Fibroblast of lung (primary cell): Measurements from ENCODE around the gene ZNF318. TPM values are rescaled to one million over a fixed set of nuclear protein-coding genes. Genes with fewer than 3 reads are reported as not detected.

Experiments used
- DNase-seq, 2 donors: peaks; one replicate each; pipeline versions ENCODE4 v3.0.0 to v3.0.0-alpha.2; 2010; ENCODE audit warnings: low read depth in 2 of 2
- H2AFZ ChIP-seq: 2 replicates; pipeline ENCODE4 v1.5.1; 2012; ENCODE audit warnings: low read length, control low read depth, inconsistent platforms
- H3K27ac ChIP-seq: 2 replicates; pipeline ENCODE4 v1.5.1; 2011; ENCODE audit warnings: low read length, control low read depth; ENCODE audit not compliant: insufficient read depth
- H3K27me3 ChIP-seq: 2 replicates; pipeline ENCODE4 v1.5.1; 2011; ENCODE audit warnings: mild to moderate bottlenecking, low read length; ENCODE audit not compliant: control insufficient read depth, insufficient read depth
- H3K36me3 ChIP-seq: 2 replicates; pipeline ENCODE4 v1.5.1; 2011; ENCODE audit warnings: low read length; ENCODE audit not compliant: control insufficient read depth, insufficient read depth
- H3K4me1 ChIP-seq: 2 replicates; pipeline ENCODE4 v1.5.1; 2011; ENCODE audit warnings: low read length; ENCODE audit not compliant: control insufficient read depth, insufficient read depth; ENCODE audit errors: extremely low read depth
- H3K4me2 ChIP-seq: 2 replicates; pipeline ENCODE4 v1.5.1; 2011; ENCODE audit warnings: low read length, control low read depth; ENCODE audit not compliant: insufficient read depth; ENCODE audit errors: extremely low read depth
- H3K4me3 ChIP-seq, 4 experiments: fragments of 200-600 bp in 1 of 4; sonication (generic) in 1 of 4; replicated peaks in 1 of 4; 2 replicates each; pipeline ENCODE4 v1.5.1; 2011 to 2016; ENCODE audit warnings: low read length in 4 of 4, low read depth in 3 of 4, mild to moderate bottlenecking in 3 of 4, control low read depth in 2 of 4, inconsistent platforms in 1 of 4, mixed read lengths in 1 of 4; ENCODE audit not compliant: insufficient read depth in 1 of 4; ENCODE audit errors: control extremely low read depth in 1 of 4
- H3K79me2 ChIP-seq: 2 replicates; pipeline ENCODE4 v1.5.1; 2012; ENCODE audit warnings: mild to moderate bottlenecking, low read length, inconsistent platforms; ENCODE audit not compliant: control insufficient read depth, insufficient read depth
- H3K9ac ChIP-seq: 2 replicates; pipeline ENCODE4 v1.5.1; 2011; ENCODE audit warnings: mild to moderate bottlenecking, low read length, control low read depth; ENCODE audit not compliant: insufficient read depth
- H3K9me3 ChIP-seq: 2 replicates; pipeline ENCODE4 v1.5.1; 2012; ENCODE audit warnings: low read depth, low read length; ENCODE audit not compliant: control insufficient read depth, insufficient read depth
- H4K20me1 ChIP-seq: 2 replicates; pipeline ENCODE4 v1.5.1; 2011; ENCODE audit warnings: low read length; ENCODE audit not compliant: control insufficient read depth, insufficient read depth; ENCODE audit errors: extremely low read depth
- CTCF ChIP-seq, 2 donors: IDR thresholded peaks in 1 of 2; conservative IDR thresholded peaks in 1 of 2; 1 replicate in 1 of 2; 2 replicates in 1 of 2; pipeline ENCODE4 v1.5.1; 2011 to 2012; ENCODE audit warnings: low read length in 2 of 2, control low read depth in 1 of 2, inconsistent platforms in 1 of 2, low read depth in 1 of 2, mild to moderate bottlenecking in 1 of 2
- EZH2 ChIP-seq: IDR thresholded peaks from 2 replicates; pipeline ENCODE4 v1.5.1; 2012; ENCODE audit warnings: low read length, control low read depth, mild to moderate bottlenecking; ENCODE audit errors: missing control alignments
- polyA plus RNA-seq, 2 donors: library from polyadenylated mRNA; depleted of rRNA in 1 of 2; stranded (reverse) in 1 of 2; unstranded in 1 of 2; fragments of >200 nt; gene quantifications; 2 replicates each; pipeline ENCODE4 v1.2.1, GENCODE V29; 2011 to 2012; ENCODE audit warnings: missing spikeins in 1 of 2
- total RNA-seq: library from RNA; depleted of rRNA; stranded (reverse); fragments of >200 nt; gene quantifications from 2 replicates; pipeline ENCODE4 v1.2.1, GENCODE V29; 2014

Gene ZNF318
- total and polyA plus RNA-seq, 2 donors (not counting 1 experiment from before 2014, with no cell fraction given), result 6.1 to 8.6 TPM

- no peak overlapping the region for H3K9ac ChIP-seq
- no peak for DNase-seq
- no peak overlapping the region for H2AFZ ChIP-seq
- H3K4me1 ChIP-seq, result no peaks in the 10 kb centered on the region
- no peaks in the 10 kb centered on the region for H3K9me3 ChIP-seq
- H3K4me2 ChIP-seq, result no peak overlapping the region
- H3K79me2 ChIP-seq, result no peaks in the 10 kb centered on the region
- H3K27ac ChIP-seq, result no peak overlapping the region
- H3K36me3 ChIP-seq, result no peaks in the 10 kb centered on the region
- H3K4me3 ChIP-seq, result no peak overlapping the region
- H3K27me3 ChIP-seq, result peaks cover 24% of the 10 kb centered on the region
- TF ChIP-seq EZH2 (no peak), CTCF (conservative IDR thresholded peaks at IDR 0.05 in 1 of 2, IDR thresholded peaks at IDR 0.05 in 1 of 2; ENCODE audit: low read depth in 1 of 2, low read length in 2 of 2) (no peak)
- no peaks in the 10 kb centered on the region for H4K20me1 ChIP-seq
These were observed 70.7 kb downstream of the ZNF318 start for GRCh38 chr6:43298565-43299337.

- DNase-seq, result no peak
- no peaks in the 10 kb centered on the region for H3K79me2 ChIP-seq
- no peaks in the 10 kb centered on the region for H3K9me3 ChIP-seq
- H3K27ac ChIP-seq, result no peak within 1 kb of the TSS
- H3K4me3 ChIP-seq, result no peak within 1 kb of the TSS
- H3K9ac ChIP-seq, result no peak within 1 kb of the TSS
- H2AFZ ChIP-seq, result no peak within 1 kb of the TSS
- H3K36me3 ChIP-seq, result no peaks in the 10 kb centered on the region
- H3K27me3 ChIP-seq, result peaks cover 24% of the 10 kb centered on the region
- no peaks in the 10 kb centered on the region for H3K4me1 ChIP-seq
- H3K4me2 ChIP-seq, result no peak within 1 kb of the TSS
- no peaks in the 10 kb centered on the region for H4K20me1 ChIP-seq
- TF ChIP-seq CTCF (conservative IDR thresholded peaks at IDR 0.05 in 1 of 2, IDR thresholded peaks at IDR 0.05 in 1 of 2; ENCODE audit: low read depth in 1 of 2, low read length in 2 of 2), result no peak
These were observed 71.5 kb downstream of the ZNF318 start, which contains the start of gene SLC22A7 for GRCh38 chr6:43297644-43298564. Gene SLC22A7 (plus strand): TSS chr6:43298260. CDS start chr6:43298359, 99 bp downstream.

GRCh38 chr6:43296780-43297497 is 72.5 kb downstream of the ZNF318 start:
- no peak for DNase-seq
- Histone ChIP-seq H3K4me2 (no peak overlapping the region), H3K4me3 (no peak overlapping the region), H3K9me3 (no peaks in the 10 kb centered on the region), H3K9ac (no peak overlapping the region), H3K4me1 (no peaks in the 10 kb centered on the region), H3K27ac (no peak overlapping the region), H4K20me1 (no peaks in the 10 kb centered on the region), H3K79me2 (no peaks in the 10 kb centered on the region), H2AFZ (no peak overlapping the region), H3K27me3 (peaks cover 23% of the 10 kb centered on the region), H3K36me3 (no peaks in the 10 kb centered on the region)
- TF ChIP-seq EZH2 (no peak), CTCF (conservative IDR thresholded peaks at IDR 0.05 in 1 of 2, IDR thresholded peaks at IDR 0.05 in 1 of 2; ENCODE audit: low read depth in 1 of 2, low read length in 2 of 2) (no peak)
